Measurements from ENCODE around the gene DNAJA3. TPM values are rescaled to one million over a fixed set of nuclear protein-coding genes. Genes with fewer than 3 reads are reported as not detected.

Gene DNAJA3
- total and polyA plus RNA-seq, 10 of the 15 experiments (the other 5 are each of a cell fraction or from before 2014, with no cell fraction given), result 8.4 to 141 (median 60.8) TPM

DNA sequence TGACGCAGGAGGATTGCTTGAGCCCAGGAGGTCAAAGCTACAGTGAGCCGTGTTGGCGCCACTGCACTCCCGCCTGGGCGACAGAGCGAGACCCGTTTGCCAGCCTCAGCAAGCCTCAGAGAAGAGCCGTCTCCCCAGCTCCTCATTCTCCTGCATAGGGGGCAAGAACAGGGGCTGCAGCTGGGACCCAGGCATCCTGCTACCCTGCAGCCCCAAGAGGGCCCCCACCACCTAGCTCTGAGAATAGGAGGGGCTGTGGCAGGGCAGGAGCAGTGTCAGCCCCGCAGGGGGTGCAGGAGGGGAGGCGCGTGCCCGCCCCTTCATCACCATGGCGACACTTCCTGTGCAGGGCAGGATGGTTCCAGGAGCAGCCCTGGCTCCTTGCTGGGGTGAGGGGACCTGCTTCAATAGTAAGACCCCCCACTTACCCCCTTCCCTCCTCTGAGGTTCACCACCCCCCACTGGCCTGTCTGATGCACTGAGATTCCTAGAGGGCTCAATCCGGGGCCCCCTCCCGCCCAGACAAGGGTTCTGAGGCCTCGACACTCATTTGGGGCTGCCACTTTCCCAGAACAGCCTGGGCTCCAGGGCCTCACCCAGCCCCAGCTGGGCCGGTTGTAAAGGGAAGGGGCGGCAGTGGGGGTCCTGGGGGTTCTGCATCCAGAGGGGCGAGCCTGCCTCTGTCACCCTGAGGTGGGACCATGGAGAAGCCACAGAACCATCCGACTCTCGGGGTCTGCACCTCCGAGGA, 33.9 kb upstream of the DNAJA3 start:
- Histone ChIP-seq H3K27me3 (replicated peaks in 1 of 2; ENCODE audit: control insufficient read depth in 2 of 2, insufficient read depth in 2 of 2, low read length in 1 of 2) (no peaks in the 10 kb centered on the region), H3K9me3 (replicated peaks; ENCODE audit: control insufficient read depth, insufficient read depth, low read length) (no peaks in the 10 kb centered on the region), H3K4me2 (ENCODE audit: control insufficient read depth, insufficient read depth) (no peak overlapping the region), H3K79me2 (ENCODE audit: control insufficient read depth, insufficient read depth, low read length) (no peaks in the 10 kb centered on the region), H2AFZ (ENCODE audit: control insufficient read depth, low read depth, low read length) (no peak overlapping the region), H3K9ac (ENCODE audit: control insufficient read depth, insufficient read depth, low read length) (no peak overlapping the region), H3K36me3 (ENCODE audit: control insufficient read depth in 2 of 2, insufficient read depth in 2 of 2, low read length in 1 of 2) (peaks cover 15 to 41% of the 10 kb centered on the region in 2 experiments), H3K4me3 (no peak overlapping the region), H3K4me1 (ENCODE audit: control insufficient read depth, insufficient read depth, low read length) (no peaks in the 10 kb centered on the region), H4K20me1 (ENCODE audit: control insufficient read depth, insufficient read depth) (no peaks in the 10 kb centered on the region; the same call in 1 of the 2 replicates), H3K27ac (ENCODE audit: control insufficient read depth, insufficient read depth) (no peak overlapping the region)
- no peak for FAIRE-seq
- no peak for ATAC-seq
- intact Hi-C loops (cut with micrococcal nuclease; ENCODE audit: unreplicated experiment) (no loop called here), in situ Hi-C loops (cut with MboI) (no loop called here)
- BruUV-seq (replicated peaks), result no TSS peak
- CTCF ChIA-PET, result interaction anchor here (0.5 to 3.8 kb wide), 2 partner anchors 11 to 76 kb away, joined by 3 to 21 read pairs; partner anchors contain the start of gene GLIS2
- no peak for DNase-seq (ENCODE audit: low read depth, low spot score)
- POLR2A ChIA-PET, result no interaction called here
- RAD21 ChIA-PET (ENCODE audit: unreplicated experiment), result no interaction called here
- WGBS (ENCODE audit: insufficient coverage, insufficient replicate concordance, low lambda C conversion rate, missing lambda C conversion rate), result 92% methylated on average over 21 of the region's 22 CpGs
- SMC1A ChIA-PET (ENCODE audit: uncharacterized antibody, unreplicated experiment), result no interaction called here
- TF ChIP-seq NFIC (IDR thresholded peaks at IDR 0.05; ENCODE audit: low read depth, low read length) (no peak), MEF2A (IDR thresholded peaks at IDR 0.05; ENCODE audit: insufficient read depth, low read depth, low read length) (no peak), YBX1 (IDR thresholded peaks at IDR 0.05) (no peak), RAD51 (IDR thresholded peaks at IDR 0.05) (no peak), GATAD2B (conservative IDR thresholded peaks at IDR 0.05; ENCODE audit: low read depth) (no peak), SRF (IDR thresholded peaks at IDR 0.05; ENCODE audit: low read depth in 2 of 2, low read length in 2 of 2) (no peak), MEF2B (IDR thresholded peaks at IDR 0.05; ENCODE audit: partially characterized antibody, poor library complexity, severe bottlenecking) (no peak), JUNB (IDR thresholded peaks at IDR 0.05) (no peak), ZNF274 (IDR thresholded peaks at IDR 0.05; ENCODE audit: insufficient read depth, insufficient read length) (no peak)
- TF ChIP-seq, protein P1, sequence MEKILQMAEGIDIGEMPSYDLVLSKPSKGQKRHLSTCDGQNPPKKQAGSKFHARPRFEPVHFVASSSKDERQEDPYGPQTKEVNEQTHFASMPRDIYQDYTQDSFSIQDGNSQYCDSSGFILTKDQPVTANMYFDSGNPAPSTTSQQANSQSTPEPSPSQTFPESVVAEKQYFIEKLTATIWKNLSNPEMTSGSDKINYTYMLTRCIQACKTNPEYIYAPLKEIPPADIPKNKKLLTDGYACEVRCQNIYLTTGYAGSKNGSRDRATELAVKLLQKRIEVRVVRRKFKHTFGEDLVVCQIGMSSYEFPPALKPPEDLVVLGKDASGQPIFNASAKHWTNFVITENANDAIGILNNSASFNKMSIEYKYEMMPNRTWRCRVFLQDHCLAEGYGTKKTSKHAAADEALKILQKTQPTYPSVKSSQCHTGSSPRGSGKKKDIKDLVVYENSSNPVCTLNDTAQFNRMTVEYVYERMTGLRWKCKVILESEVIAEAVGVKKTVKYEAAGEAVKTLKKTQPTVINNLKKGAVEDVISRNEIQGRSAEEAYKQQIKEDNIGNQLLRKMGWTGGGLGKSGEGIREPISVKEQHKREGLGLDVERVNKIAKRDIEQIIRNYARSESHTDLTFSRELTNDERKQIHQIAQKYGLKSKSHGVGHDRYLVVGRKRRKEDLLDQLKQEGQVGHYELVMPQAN (conservative IDR thresholded peaks at IDR 0.05), result no peak
- TF ChIP-seq, protein P2, sequence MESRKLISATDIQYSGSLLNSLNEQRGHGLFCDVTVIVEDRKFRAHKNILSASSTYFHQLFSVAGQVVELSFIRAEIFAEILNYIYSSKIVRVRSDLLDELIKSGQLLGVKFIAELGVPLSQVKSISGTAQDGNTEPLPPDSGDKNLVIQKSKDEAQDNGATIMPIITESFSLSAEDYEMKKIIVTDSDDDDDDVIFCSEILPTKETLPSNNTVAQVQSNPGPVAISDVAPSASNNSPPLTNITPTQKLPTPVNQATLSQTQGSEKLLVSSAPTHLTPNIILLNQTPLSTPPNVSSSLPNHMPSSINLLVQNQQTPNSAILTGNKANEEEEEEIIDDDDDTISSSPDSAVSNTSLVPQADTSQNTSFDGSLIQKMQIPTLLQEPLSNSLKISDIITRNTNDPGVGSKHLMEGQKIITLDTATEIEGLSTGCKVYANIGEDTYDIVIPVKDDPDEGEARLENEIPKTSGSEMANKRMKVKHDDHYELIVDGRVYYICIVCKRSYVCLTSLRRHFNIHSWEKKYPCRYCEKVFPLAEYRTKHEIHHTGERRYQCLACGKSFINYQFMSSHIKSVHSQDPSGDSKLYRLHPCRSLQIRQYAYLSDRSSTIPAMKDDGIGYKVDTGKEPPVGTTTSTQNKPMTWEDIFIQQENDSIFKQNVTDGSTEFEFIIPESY (IDR thresholded peaks at IDR 0.05), result no peak
- TF ChIP-seq, protein P3, sequence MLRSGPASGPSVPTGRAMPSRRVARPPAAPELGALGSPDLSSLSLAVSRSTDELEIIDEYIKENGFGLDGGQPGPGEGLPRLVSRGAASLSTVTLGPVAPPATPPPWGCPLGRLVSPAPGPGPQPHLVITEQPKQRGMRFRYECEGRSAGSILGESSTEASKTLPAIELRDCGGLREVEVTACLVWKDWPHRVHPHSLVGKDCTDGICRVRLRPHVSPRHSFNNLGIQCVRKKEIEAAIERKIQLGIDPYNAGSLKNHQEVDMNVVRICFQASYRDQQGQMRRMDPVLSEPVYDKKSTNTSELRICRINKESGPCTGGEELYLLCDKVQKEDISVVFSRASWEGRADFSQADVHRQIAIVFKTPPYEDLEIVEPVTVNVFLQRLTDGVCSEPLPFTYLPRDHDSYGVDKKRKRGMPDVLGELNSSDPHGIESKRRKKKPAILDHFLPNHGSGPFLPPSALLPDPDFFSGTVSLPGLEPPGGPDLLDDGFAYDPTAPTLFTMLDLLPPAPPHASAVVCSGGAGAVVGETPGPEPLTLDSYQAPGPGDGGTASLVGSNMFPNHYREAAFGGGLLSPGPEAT (IDR thresholded peaks at IDR 0.05; ENCODE audit: low read depth), result no peak
- TF ChIP-seq, protein P4, sequence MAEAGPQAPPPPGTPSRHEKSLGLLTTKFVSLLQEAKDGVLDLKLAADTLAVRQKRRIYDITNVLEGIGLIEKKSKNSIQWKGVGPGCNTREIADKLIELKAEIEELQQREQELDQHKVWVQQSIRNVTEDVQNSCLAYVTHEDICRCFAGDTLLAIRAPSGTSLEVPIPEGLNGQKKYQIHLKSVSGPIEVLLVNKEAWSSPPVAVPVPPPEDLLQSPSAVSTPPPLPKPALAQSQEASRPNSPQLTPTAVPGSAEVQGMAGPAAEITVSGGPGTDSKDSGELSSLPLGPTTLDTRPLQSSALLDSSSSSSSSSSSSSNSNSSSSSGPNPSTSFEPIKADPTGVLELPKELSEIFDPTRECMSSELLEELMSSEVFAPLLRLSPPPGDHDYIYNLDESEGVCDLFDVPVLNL (IDR thresholded peaks at IDR 0.05; ENCODE audit: low read depth, low read length), result no peak

Data from GM12878 (cell line).